GM18870 (cell line): ENCODE results near the gene FRMD4B.
"Not testable (repeated sequence)": the region's sequence is repeated elsewhere in the genome, so short reads cannot be mapped to it uniquely, and the experiment has no call there.

Source experiments
- ATAC-seq: cut with Tn5 transposase; IDR thresholded peaks from one replicate; pipeline ENCODE4 v1.9.1; 2021; ENCODE audit warnings: moderate library complexity; ENCODE audit not compliant: unreplicated experiment

FRMD4B gene

DNA sequence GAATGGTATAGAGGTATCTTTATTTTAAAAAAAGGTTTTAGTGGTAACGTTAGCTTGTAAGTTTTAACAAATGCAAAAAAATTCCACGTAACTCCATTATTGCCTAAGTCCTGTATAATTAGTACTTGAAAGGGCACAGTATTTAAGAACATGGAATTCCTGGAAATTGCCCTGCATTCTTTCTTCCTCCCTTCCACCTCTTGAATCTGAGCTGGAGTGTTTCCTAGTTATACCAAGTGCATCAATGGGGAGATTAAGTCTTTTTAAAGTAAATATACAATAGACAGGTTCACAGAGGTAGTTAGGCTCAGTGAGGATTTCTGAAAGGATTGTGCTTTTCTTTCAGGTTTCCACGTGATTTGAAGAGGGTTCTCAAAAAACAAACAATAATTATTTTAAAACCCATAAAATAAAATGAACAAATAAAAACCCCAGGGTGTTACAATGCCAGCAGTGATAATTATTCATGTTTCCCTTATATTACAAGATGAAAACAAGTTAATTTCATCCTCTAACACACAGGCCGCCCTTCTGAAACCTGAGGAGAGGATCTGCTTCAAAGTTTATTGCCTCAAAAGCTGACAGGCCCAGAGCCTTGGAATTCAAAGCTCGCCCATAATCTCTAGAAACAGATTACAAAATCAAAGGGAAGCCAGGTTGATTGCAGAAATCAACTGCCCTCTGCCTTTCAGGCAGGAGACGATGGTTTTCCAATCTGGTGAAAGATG lies 134.6 kb downstream of the FRMD4B start:
- ATAC-seq = no peak

GRCh38 chr3:69250014-69250413 lies 135.9 kb downstream of the FRMD4B start:
- no peak for ATAC-seq

- ATAC-seq = no peak
Observed at GRCh38 chr3:69249001-69249400, 136.9 kb downstream of the FRMD4B start.

DNA sequence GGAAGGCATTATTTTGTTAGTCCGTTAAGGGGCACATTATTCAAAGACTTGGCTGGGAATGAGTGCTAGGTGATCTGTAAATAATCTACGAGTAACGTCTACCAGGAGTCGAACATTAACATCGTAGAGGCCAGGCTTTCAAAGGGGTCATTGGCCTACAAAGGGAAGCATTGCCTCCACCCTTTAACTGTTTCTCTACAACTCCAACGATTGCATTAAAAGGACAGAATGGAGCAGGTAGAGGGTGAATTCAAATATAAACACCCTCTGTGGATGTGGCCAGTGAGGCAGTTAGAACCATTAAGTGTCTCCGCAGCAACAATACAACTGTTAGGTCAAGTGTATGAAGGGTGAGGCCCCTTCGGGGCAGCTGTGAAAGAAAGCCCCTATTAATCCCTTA lies 137.5 kb downstream of the FRMD4B start:
- ATAC-seq = no peak

DNA sequence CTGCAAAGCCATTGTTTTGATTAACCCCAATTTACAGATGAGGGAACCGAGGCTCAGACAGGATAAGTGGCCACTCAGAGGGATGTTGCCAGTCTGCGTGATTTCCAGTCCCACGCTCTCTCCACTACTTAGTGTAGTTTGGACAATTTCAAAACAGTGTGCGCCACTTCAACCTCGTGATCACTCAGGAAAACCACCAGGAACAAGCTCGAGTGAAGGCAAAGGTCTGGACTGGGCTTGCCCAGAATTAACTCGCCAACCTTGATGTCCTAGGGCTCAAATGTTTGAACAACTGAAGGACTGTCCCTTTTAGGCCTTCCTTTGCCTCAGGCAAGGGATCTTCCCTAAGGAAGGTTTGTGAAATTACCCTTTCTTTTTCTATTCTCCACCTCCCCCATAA lies 139.3 kb downstream of the FRMD4B start:
- no peak for ATAC-seq

GRCh38 chr3:69244039-69244438 lies 141.8 kb downstream of the FRMD4B start:
- ATAC-seq = no peak

DNA sequence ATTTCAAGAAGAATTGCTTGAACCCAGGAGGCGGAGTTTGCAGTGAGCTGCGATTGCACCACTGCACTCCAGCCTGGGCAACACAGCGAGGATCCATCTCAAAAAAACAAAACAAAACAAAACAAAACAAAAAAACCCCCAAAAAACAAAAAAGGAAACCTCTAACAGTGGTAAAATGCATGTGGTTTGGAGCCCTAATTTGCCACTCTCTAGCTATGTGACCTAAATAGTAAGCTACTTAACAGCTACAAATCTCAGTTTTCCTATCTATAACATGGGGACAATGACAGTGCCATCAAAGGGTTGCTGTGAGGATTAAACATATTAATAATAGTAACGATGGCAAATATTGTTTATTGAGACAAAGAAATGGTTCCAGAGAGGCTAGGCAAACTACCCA lies 144.1 kb downstream of the FRMD4B start:
- ATAC-seq = no peak

DNA sequence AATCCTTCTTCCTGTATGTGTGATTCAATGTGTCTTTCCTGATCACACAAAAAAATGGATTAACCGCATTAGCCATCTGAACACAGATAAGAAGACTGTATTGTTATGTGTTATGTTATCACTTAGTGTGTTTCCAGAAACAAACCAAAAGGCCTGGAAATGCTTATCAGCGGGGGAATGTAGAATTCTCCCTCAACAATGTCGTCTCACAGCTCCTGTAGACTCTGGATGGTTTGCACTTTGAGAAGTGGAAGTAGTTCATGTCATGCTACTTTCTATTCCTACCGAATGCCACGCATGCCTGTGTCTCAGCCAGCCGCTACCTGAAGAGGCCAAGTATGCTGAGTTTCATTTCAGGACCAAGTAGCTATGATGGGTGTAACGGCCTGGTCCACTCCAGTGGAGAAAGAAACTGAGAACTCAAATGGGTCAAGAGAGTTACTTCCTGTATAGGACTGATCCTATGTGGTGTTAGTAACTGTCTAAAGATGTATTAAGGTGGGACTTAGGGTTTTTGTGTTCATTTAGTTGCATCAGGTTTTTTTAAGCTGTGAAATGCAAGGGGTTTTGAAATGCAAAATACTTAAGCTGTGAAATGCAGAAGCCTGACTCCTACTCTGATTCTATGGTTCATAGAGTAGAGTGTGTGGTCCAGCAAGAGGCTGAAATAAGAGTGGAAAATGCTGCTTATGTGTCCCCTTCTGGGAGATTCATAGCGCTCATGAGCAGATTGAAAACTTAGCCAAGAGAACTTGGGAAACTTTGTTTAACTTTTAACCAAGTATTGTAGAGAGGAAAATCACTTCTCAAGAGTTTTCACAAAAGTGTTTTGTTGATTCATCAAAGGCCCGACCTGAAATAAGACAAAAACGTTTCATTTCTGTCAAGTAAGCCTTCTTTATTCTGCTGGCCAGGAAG lies 145.0 kb downstream of the FRMD4B start:
- ATAC-seq = peak; percentile 67

GRCh38 chr3:69239063-69239462 lies 146.8 kb downstream of the FRMD4B start:
- ATAC-seq = no peak

DNA sequence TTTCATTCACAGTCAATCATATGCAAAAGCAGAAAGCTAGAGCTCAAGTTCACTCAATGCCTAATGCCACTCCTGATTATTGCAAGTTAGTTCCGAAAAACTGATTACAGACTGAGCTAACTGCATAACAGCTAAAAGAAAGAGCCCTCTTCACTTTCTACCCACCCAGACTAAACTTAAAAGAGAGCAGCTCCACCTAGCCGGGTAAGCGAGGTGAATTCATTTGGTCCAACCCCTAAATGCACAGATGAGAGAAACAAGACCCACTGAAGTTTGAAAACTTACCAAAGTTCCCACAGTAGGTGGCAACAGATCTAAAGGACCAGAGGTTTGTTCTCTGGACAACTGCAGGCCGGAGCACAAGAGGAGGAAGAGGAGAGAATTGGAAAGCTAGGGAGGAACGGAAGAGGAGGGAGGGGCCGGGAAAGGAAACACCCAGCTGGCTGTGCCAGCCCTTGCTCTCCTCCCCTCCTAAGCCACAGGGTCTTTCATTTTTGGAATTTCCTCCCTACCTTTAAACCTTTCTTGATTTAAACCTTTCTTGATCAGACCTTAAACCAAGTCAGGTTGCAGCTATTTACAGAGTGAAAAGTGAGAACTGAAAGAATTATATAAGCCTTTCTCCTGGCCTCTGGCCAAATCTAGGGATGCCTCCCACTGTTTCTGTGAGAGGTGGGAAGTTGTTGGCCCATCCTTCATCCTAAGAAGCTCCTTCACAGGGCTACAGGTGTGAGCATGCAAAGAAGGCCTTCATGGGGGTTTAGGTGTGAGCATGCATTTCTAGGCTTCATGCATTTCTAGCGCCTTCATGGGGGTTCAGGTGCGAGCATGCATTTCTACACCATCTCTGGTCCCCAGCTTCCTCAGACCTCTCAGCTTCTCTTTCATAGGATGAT lies 148.8 kb downstream of the FRMD4B start:
- no peak for ATAC-seq

DNA sequence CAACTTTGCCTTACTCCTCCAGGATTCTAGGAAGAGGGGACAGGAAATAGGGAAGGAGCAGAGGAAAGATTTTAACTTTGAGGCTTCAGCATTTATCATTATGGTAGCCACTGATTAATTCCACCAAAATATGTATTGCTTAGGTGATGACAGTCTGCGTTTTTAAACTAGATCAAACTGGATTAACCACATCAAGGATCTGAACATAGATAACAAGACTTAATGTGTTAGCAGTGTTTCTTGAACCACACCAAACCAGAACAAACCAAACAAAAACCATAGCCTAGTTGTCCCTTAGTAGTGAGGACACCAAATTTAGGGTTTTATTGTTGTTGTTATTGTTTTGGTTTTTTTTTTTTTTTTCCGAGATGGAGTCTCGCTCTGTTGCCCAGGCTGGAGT lies 150.0 kb downstream of the FRMD4B start:
- no peak for ATAC-seq

DNA sequence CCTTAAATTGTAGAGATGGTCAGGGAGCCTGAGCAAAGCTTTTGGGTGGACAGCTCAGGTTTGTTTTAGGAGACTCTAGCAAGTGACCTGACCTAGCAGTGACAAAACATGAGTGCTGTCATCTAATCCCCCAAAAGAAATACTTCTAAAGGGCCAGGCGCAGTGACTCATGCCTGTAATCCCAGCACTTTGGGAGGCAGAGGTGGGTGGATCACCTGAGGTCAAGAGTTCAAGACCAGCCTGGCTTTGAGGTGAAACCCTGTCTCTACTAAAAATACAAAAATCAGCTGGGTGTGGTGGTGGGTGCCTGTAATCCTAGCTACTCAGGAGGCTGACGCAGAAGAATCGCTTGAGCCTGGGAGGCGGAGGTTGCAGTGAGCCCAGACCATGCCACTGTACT lies 150.7 kb downstream of the FRMD4B start:
- ATAC-seq = not testable (repeated sequence)

- ATAC-seq = no peak
Observed at GRCh38 chr3:69232482-69232881, 153.4 kb downstream of the FRMD4B start.

DNA sequence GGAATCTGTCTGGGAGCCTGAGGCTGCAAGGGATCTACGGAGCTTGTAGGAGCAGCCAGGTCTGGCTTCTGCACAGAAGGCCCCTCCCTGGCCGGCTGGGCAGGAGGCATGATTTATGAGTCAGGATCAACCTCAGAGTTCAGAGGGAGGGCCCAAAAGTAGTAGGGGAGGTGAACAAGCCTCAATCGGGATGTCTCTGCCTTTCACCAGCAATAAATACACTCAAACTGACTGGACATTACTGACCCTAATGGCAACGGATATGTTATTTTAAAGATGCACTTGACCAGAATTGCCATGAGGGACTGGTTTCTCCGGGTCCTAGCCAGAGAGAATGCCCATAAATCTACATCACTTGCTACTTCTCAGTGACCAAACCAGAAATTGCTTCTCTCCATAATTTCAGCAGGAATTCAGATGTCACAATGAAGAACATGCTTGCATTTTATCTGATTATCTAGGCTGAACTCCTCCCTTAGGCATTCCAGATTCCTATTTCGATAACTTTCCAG lies 153.9 kb downstream of the FRMD4B start:
- ATAC-seq = no peak

DNA sequence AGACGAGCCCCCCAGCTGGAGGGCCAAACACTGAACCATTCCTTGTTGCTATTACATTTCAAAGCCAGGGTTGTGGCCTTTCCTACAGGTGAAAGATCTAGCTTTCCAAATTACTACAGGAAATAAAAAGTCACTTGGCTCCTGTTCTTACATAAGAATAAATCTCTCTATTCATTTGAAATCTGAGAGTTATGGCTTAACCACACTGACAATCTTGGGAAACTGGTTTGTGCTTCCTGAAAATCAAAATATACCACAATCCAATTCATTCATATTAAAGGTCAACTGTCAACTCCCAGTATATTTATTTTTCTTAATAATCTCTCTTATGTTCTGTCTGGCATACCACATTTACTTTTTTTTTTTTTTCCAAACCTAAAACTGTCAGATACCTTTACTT lies 159.8 kb downstream of the FRMD4B start:
- no peak for ATAC-seq

- ATAC-seq = no peak
Observed at GRCh38 chr3:69219101-69219708, 166.7 kb downstream of the FRMD4B start.

DNA sequence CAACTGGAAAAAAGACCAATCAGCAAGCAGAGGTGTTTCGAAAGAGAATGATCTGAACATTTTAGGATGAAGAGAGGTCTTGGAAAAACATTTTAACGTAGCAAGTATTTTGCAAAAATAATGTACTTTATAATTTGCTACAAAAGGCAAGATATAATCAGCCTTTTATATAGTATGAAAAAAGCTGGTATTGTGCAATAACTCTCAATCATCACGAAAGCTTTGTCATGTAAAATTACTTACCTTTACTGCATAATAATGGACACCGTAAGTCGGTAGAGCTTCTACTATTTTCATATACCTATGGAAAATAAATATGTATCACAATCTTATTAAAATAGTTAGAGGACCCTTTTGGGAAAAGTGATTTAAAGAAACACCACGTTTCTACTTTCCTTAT lies 167.8 kb downstream of the FRMD4B start:
- ATAC-seq = no peak

DNA sequence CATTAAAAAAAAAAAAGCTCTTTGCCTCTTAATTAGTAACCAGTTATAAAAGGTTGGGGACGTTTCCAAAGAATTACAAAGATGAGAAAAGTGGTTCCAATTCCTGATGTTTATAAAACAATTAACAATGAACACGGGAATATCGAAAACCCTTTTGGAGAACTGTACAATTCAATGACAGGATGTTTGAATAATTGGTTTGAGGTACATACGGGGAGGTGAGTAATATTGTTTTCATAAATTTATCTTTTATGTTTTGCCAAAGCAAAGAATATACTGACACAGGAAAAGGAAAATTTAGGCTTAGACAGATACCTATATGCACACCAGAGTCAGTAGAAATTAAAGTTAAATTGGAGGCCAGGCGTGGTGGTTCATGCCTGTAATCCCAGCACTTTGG lies 168.9 kb downstream of the FRMD4B start:
- no peak for ATAC-seq

DNA sequence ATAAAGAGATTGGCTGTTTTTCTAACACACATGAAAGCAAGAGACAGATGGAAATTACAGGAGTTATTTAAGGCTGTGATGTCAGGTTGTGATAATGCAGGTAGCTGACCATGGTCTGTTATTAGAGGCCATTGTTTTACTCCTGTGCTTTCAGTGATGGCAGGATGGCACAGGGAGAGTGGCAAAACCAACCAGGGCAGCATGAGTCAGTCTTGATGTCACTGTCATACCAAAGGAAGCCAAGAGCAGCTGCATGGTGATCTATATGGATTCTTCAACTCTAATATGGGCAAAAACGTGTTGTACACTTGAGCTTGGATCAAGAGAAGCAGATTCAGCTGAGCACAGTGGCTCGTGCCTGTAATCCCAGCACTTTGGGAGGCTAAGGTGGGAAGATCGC lies 171.6 kb downstream of the FRMD4B start:
- no peak for ATAC-seq

DNA sequence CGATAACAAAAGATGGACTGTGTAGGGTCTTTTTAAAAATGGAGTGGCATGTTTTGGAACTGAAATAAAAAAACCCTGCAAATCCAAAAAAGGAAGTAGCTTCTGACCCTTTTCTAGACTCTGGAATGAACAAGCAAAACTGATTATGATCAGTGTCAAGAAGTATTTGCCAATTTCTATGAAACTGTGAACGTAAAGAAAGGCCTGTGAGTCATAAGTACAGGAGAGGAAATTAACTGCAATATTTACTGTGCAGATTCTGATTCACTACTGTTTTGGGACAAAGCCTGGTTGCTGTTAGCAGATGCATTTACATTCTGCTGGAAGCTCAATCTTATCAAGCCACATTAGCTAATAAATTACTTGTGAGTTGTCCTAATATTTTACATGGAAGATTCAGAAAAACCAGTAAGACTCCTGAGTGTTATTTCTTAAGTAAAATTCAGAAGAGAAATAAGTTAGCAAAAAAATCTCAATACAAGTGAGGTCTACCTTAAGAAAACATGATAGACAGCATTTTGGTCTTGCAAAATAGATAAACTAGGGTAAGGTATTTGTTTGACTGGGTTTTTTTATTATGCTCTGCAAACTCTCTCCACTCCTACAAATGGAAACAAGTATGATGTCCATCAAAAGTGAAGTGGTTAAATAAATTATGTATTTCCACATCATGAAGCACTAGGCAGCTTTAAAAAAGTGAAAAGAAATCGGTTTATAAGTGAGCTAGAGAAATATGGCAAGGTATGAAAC lies 173.3 kb downstream of the FRMD4B start:
- ATAC-seq = peak; percentile 84
